Esophagus muscularis mucosa (tissue), 3 donors: ENCODE data around the gene TMEM250.

Experiments used
- CTCF ChIP-seq, 3 experiments: fragments of 200-600 bp in 2 of 3; fragments of 450-650 bp in 1 of 3; sonication (generic) in 2 of 3; IDR thresholded peaks; one replicate each; pipeline ENCODE4 v1.5.1; 2017 to 2019; ENCODE audit warnings: antibody characterized with exemption in 3 of 3, mild to moderate bottlenecking in 2 of 3, moderate library complexity in 1 of 3
- POLR2A ChIP-seq: fragments of 450-650 bp; IDR thresholded peaks from one replicate; pipeline ENCODE4 v1.6.1; 2017; ENCODE audit warnings: antibody characterized with exemption, moderate library complexity, mild to moderate bottlenecking, low read depth
- POLR2AphosphoS5 ChIP-seq, 2 donors: sonication (generic); formaldehyde crosslinking; IDR thresholded peaks; one replicate each; pipeline ENCODE4 v1.6.1; 2017; ENCODE audit warnings: antibody characterized with exemption in 2 of 2

DNA sequence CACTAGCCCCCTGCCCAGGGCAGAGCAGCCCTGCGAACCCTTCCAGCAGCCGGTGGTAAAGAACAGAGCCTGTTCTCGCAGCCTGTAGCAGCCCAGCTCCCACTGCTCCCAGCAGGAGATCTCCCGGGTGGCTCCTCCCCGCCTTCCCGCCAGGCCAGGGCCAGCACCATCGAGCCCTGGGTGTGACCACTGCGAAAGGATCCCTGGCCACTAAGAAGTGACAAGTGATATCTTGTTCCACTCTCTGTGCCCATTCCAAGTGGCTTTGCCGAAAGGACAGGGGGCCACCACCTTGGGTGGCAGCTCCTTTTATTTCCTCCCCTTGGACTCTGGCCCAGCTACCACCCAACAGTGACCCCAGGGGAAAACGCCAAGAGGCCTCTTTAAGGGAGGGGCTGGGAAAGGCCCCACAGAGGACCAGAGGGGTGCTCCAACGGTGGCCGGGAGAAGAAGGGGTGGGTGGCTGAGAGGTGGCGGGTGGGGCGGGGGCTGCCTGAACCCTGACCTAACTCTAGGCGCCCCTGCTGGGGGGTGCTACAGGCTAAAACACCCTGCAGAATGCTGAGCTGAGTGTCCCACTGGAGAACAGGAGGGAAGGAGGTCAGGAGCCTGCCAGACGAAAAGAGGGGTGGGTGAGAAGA lies 25.2 kb downstream of the TMEM250 start:
- TF ChIP-seq CTCF (IDR thresholded peaks at IDR 0.05) (no peak), POLR2A (no peak), POLR2AphosphoS5 (IDR thresholded peaks at IDR 0.05) (no peak)
